H1 (cell line): ENCODE data around the gene TBC1D22A. TPM values are rescaled to one million over a fixed set of nuclear protein-coding genes. Genes with fewer than 3 reads are reported as not detected.

Source experiments
- CTCF ChIA-PET: fragments of 300-600 bp; sonication (Branson Sonifier 250); formaldehyde crosslinking; loops from one replicate; lab custom pipeline; 2021; ENCODE audit not compliant: partially characterized antibody; lab: Charles Lee
- POLR2A ChIA-PET: fragments of 300-600 bp; sonication (Branson Sonifier 250); formaldehyde crosslinking; loops from one replicate; lab custom pipeline; 2021; ENCODE audit warnings: inconsistent platforms; ENCODE audit not compliant: partially characterized antibody; lab: Charles Lee
- DNase-seq, 2 experiments: peaks; one replicate each; pipeline versions ENCODE4 v3.0.0 to v3.0.0-alpha.2; 2010 to 2022; ENCODE audit warnings: low spot score in 2 of 2, low read depth in 1 of 2, mixed read lengths in 1 of 2
- FAIRE-seq: peaks from 2 replicates; lab custom pipeline; 2011; peaks lifted over from hg19 to GRCh38; lab: Jason Lieb, UNC
- H2AFZ ChIP-seq: 2 replicates; pipeline ENCODE4 v1.8.1; 2012; ENCODE audit warnings: low read length, inconsistent platforms
- H2AK5ac ChIP-seq: 2 replicates; pipeline ENCODE4 v1.6.1; 2013; ENCODE audit warnings: low read depth, low read length
- H2BK120ac ChIP-seq: replicated peaks from 2 replicates; pipeline ENCODE3; 2013; ENCODE audit warnings: low read depth, low read length, inconsistent platforms
- H2BK12ac ChIP-seq: 2 replicates; pipeline ENCODE4 v1.6.1; 2013; ENCODE audit warnings: low read depth, low read length
- H2BK15ac ChIP-seq: 2 replicates; pipeline ENCODE4 v1.6.1; 2013; ENCODE audit warnings: low read length
- H2BK20ac ChIP-seq: 2 replicates; pipeline ENCODE4 v1.6.1; 2013; ENCODE audit warnings: low read length
- H2BK5ac ChIP-seq: 2 replicates; pipeline ENCODE4 v1.6.1; 2013; ENCODE audit warnings: low read depth, low read length
- H3K14ac ChIP-seq: 2 replicates; pipeline ENCODE4 v1.6.1; 2013; ENCODE audit warnings: inconsistent platforms; ENCODE audit not compliant: insufficient read length
- H3K18ac ChIP-seq: 2 replicates; pipeline ENCODE4 v1.6.1; 2013; ENCODE audit warnings: low read length; ENCODE audit errors: extremely low read depth
- H3K23ac ChIP-seq: 2 replicates; pipeline ENCODE4 v1.6.1; 2013; ENCODE audit warnings: inconsistent platforms; ENCODE audit not compliant: insufficient read length
- H3K23me2 ChIP-seq: 2 replicates; pipeline ENCODE4 v1.6.1; 2013; ENCODE audit warnings: low read depth, low read length
- H3K27ac ChIP-seq: 2 replicates; pipeline ENCODE4 v1.6.1; 2011; ENCODE audit warnings: low read depth, low read length, inconsistent platforms
- H3K27me3 ChIP-seq, 4 experiments: replicated peaks in 1 of 4; 1 replicate in 1 of 4; 2 replicates in 3 of 4; pipeline versions ENCODE4 v1.6.1 to v1.8.1; 2011 to 2013; ENCODE audit warnings: low read length in 3 of 4, mild to moderate bottlenecking in 3 of 4, inconsistent platforms in 2 of 4, mixed read lengths in 2 of 4, moderate library complexity in 1 of 4; ENCODE audit not compliant: control insufficient read depth in 3 of 4, insufficient read depth in 3 of 4; ENCODE audit errors: extremely low read depth in 1 of 4
- H3K36me3 ChIP-seq, 4 experiments: 2 replicates each; pipeline versions ENCODE4 v1.6.1 to v1.8.1; 2011 to 2013; ENCODE audit warnings: mild to moderate bottlenecking in 4 of 4, low read length in 3 of 4, moderate library complexity in 2 of 4, control low read depth in 1 of 4, inconsistent platforms in 1 of 4; ENCODE audit not compliant: insufficient read depth in 4 of 4, control insufficient read depth in 2 of 4
- H3K4ac ChIP-seq: replicated peaks from 2 replicates; pipeline ENCODE3; 2013; ENCODE audit warnings: low read length, low read depth, mixed read lengths, inconsistent platforms; ENCODE audit not compliant: insufficient read length
- H3K4me1 ChIP-seq, 4 experiments: replicated peaks in 1 of 4; 1 replicate in 1 of 4; 2 replicates in 3 of 4; pipeline versions ENCODE4 v1.6.1 to v1.8.1; 2011 to 2013; ENCODE audit warnings: low read length in 3 of 4, inconsistent platforms in 2 of 4, mixed read lengths in 1 of 4; ENCODE audit not compliant: insufficient read depth in 4 of 4, control insufficient read depth in 3 of 4
- H3K4me2 ChIP-seq, 2 experiments: 2 replicates each; pipeline versions ENCODE4 v1.6.1 to v1.8.1; 2011 to 2013; ENCODE audit warnings: low read depth in 2 of 2, low read length in 2 of 2, control low read depth in 1 of 2, inconsistent platforms in 1 of 2, mild to moderate bottlenecking in 1 of 2; ENCODE audit not compliant: insufficient read depth in 1 of 2
- H3K4me3 ChIP-seq, 4 experiments: fragments of 200-600, 300-600 bp in 1 of 4; sonication (generic), shearing (Covaris generic), sonication (Bioruptor Twin) in 1 of 4; 2 replicates each; pipeline versions ENCODE4 v1.5.1 to v1.8.1; 2011 to 2016; ENCODE audit warnings: low read length in 4 of 4, low read depth in 3 of 4, control low read depth in 2 of 4, inconsistent platforms in 2 of 4, mild to moderate bottlenecking in 2 of 4, mixed read lengths in 1 of 4, moderate library complexity in 1 of 4; ENCODE audit not compliant: insufficient read depth in 2 of 4; ENCODE audit errors: extremely low read depth in 1 of 4
- H3K56ac ChIP-seq: replicated peaks from 2 replicates; pipeline ENCODE3; 2013; ENCODE audit warnings: low read depth, mild to moderate bottlenecking, mixed read lengths, low read length, inconsistent platforms; ENCODE audit not compliant: insufficient read length
- H3K79me1 ChIP-seq: 2 replicates; pipeline ENCODE4 v1.6.1; 2013; ENCODE audit warnings: low read depth, low read length, control low read depth
- H3K79me2 ChIP-seq, 2 experiments: 2 replicates each; pipeline versions ENCODE4 v1.6.1 to v1.8.1; 2012 to 2013; ENCODE audit warnings: low read length in 2 of 2, mild to moderate bottlenecking in 2 of 2, inconsistent platforms in 1 of 2; ENCODE audit not compliant: insufficient read depth in 2 of 2, control insufficient read depth in 1 of 2
- H3K9ac ChIP-seq, 4 experiments: replicated peaks in 1 of 4; 1 replicate in 1 of 4; 2 replicates in 3 of 4; pipeline versions ENCODE4 v1.6.1 to v1.8.1; 2011 to 2013; ENCODE audit warnings: low read depth in 3 of 4, low read length in 3 of 4, control low read depth in 2 of 4, mild to moderate bottlenecking in 2 of 4, moderate library complexity in 2 of 4, inconsistent platforms in 1 of 4; ENCODE audit errors: extremely low read depth in 1 of 4
- H3K9me3 ChIP-seq, 2 experiments: 2 replicates each; pipeline versions ENCODE4 v1.6.1 to v1.8.1; 2012 to 2013; ENCODE audit warnings: mild to moderate bottlenecking in 2 of 2, moderate library complexity in 2 of 2, control low read depth in 1 of 2, inconsistent platforms in 1 of 2, low read depth in 1 of 2, low read length in 1 of 2, mixed read lengths in 1 of 2; ENCODE audit not compliant: insufficient read depth in 2 of 2
- H4K20me1 ChIP-seq, 2 experiments: replicated peaks in 1 of 2; 2 replicates each; pipeline versions ENCODE3 to v1.8.1; 2011 to 2013; ENCODE audit warnings: inconsistent platforms in 2 of 2, low read length in 2 of 2, mild to moderate bottlenecking in 1 of 2; ENCODE audit not compliant: insufficient read depth in 2 of 2, control insufficient read depth in 1 of 2
- H4K5ac ChIP-seq: 2 replicates; pipeline ENCODE4 v1.6.1; 2013; ENCODE audit warnings: low read length, low read depth, mixed read lengths, inconsistent platforms; ENCODE audit not compliant: insufficient read length
- H4K8ac ChIP-seq: 2 replicates; pipeline ENCODE4 v1.8.0; 2013; ENCODE audit warnings: mild to moderate bottlenecking, moderate library complexity, low read length, inconsistent platforms; ENCODE audit not compliant: insufficient read depth; ENCODE audit errors: extremely low read depth
- H4K91ac ChIP-seq: replicated peaks from 2 replicates; pipeline ENCODE3; 2013; ENCODE audit warnings: low read length, mixed read lengths, inconsistent platforms; ENCODE audit not compliant: insufficient read length
- BCL11A ChIP-seq, 2 experiments: IDR thresholded peaks; one replicate each; pipeline ENCODE4 v1.6.1; 2011; ENCODE audit warnings: low read depth in 2 of 2, low read length in 2 of 2, mild to moderate bottlenecking in 2 of 2
- EZH2 ChIP-seq: fragments of 200-600 bp; sonication (generic); IDR thresholded peaks from 2 replicates; pipeline ENCODE4 v1.7.1; 2012; ENCODE audit warnings: low read depth, mild to moderate bottlenecking, moderate library complexity, low read length, inconsistent platforms; ENCODE audit not compliant: severe bottlenecking
- FOSL1 ChIP-seq: IDR thresholded peaks from 2 replicates; pipeline ENCODE4 v1.6.1; 2011; ENCODE audit warnings: mild to moderate bottlenecking, low read depth, low read length, moderate library complexity; ENCODE audit not compliant: insufficient read depth
- HDAC6 ChIP-seq: IDR thresholded peaks from one replicate; pipeline ENCODE4 v1.7.1; 2012; ENCODE audit warnings: low read depth, mild to moderate bottlenecking, inconsistent platforms, low read length, moderate library complexity
- KDM1A ChIP-seq: fragments of 200-600, 300-600 bp; sonication (generic); IDR thresholded peaks from 2 replicates; pipeline ENCODE4 v1.7.1; 2016; ENCODE audit warnings: mild to moderate bottlenecking, low read length, borderline replicate concordance
- MAFK ChIP-seq: IDR thresholded peaks from 2 replicates; pipeline ENCODE4 v1.6.1; 2012; ENCODE audit warnings: low read depth, mild to moderate bottlenecking, improper control_type of control experiment, low read length
- NRF1 ChIP-seq: IDR thresholded peaks from 2 replicates; pipeline ENCODE4 v1.6.1; 2011; ENCODE audit warnings: mild to moderate bottlenecking, low read depth, low read length, improper control_type of control experiment
- POLR2AphosphoS5 ChIP-seq: IDR thresholded peaks from 2 replicates; pipeline ENCODE4 v1.6.1; 2011; ENCODE audit warnings: low read depth, low read length
- RAD21 ChIP-seq, 2 experiments: IDR thresholded peaks in 1 of 2; conservative IDR thresholded peaks in 1 of 2; 2 replicates each; pipeline ENCODE4 v1.6.1; 2011; ENCODE audit warnings: low read depth in 2 of 2, low read length in 2 of 2, improper control_type of control experiment in 1 of 2, inconsistent platforms in 1 of 2, mild to moderate bottlenecking in 1 of 2, moderate library complexity in 1 of 2
- RBBP5 ChIP-seq: IDR thresholded peaks from 2 replicates; pipeline ENCODE4 v1.7.1; 2012; ENCODE audit warnings: low read depth, mild to moderate bottlenecking, inconsistent platforms, low read length, moderate library complexity, borderline replicate concordance
- RFX5 ChIP-seq: IDR thresholded peaks from 2 replicates; pipeline ENCODE4 v1.6.1; 2011; ENCODE audit warnings: low read depth, low read length, improper control_type of control experiment, borderline replicate concordance
- SIX5 ChIP-seq: IDR thresholded peaks from 2 replicates; pipeline ENCODE4 v1.6.1; 2011; ENCODE audit warnings: mild to moderate bottlenecking, low read depth, low read length
- SRF ChIP-seq: IDR thresholded peaks from 2 replicates; pipeline ENCODE4 v1.6.1; 2011; ENCODE audit warnings: mild to moderate bottlenecking, low read depth, low read length, moderate library complexity
- TBP ChIP-seq: IDR thresholded peaks from 2 replicates; pipeline ENCODE4 v1.6.1; 2011; ENCODE audit warnings: low read depth, low read length, improper control_type of control experiment
- WGBS, 2 experiments: shearing (Covaris generic) in 1 of 2; methylation state at CpG; one replicate each; pipeline versions ENCODE4 v1.1.6 to v1.1.7; 2013 to 2015; ENCODE audit warnings: low lambda C conversion rate in 2 of 2, mixed read lengths in 2 of 2, inconsistent platforms in 1 of 2, low coverage in 1 of 2, missing lambda C conversion rate in 1 of 2; ENCODE audit not compliant: insufficient replicate concordance in 2 of 2, insufficient coverage in 1 of 2, insufficient read length in 1 of 2; ENCODE audit errors: extremely low coverage in 1 of 2, missing lambda C conversion rate in 1 of 2; 5-methylcytosine and 5-hydroxymethylcytosine counted together
- polyA plus RNA-seq, 7 experiments: library from polyadenylated mRNA; depleted of rRNA in 3 of 7; stranded (reverse) in 5 of 7; unstranded in 2 of 7; fragments of >200 nt in 5 of 7; fragments of 200-250 nt in 2 of 7; gene quantifications; 1 replicate in 5 of 7; 2 replicates in 1 of 7; 4 replicates in 1 of 7; pipeline versions ENCODE4 v1.2.1 to v1.2.3, GENCODE V29; 2011 to 2013; ENCODE audit warnings: missing spikeins in 2 of 7, mixed read lengths in 2 of 7
- total RNA-seq: library from RNA; stranded (reverse); fragmentation: NEBNext Ultra II Directional; extraction: Animal tissue kit (Norgen Biotek cat#: 25700); gene quantifications from 2 replicates; pipeline ENCODE4 v1.2.1, GENCODE V29; 2021

Gene TBC1D22A
- total and polyA plus RNA-seq, 2 of the 8 experiments (the other 6 are each of a cell fraction or from before 2014, with no cell fraction given), result 11.9 to 18.4 TPM

DNA sequence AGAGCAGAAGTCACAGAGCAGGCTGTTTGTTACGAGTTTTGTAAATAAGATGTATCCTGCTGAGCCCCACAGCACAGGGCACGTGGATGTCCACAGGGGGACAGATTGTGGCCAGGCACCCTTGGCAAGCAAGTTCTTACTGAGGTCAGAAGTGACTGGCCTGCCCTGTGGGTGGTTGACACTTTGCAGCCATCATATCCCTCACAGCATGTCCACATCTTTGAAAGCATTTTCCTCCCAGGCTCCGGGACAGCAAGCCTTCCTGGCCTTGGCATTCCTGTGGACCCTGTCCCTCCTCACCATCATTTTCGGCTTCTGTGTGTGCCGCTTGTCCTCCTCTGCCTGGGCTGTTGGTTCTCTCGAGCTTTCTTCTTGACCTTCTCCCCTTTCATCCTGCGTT, 189.5 kb downstream of the TBC1D22A start:
- Histone ChIP-seq H4K5ac (no peak overlapping the region), H3K27ac (no peak overlapping the region), H4K20me1 (peaks cover 0 to 2% of the 10 kb centered on the region in 2 experiments), H4K91ac (no peak overlapping the region), H3K79me2 (no peaks in the 10 kb centered on the region; a peak in 1 of 4 replicates), H2BK12ac (no peak overlapping the region), H3K23ac (no peak overlapping the region), H2BK20ac (no peak overlapping the region), H3K4me2 (no peak overlapping the region), H2BK5ac (no peak overlapping the region), H3K23me2 (no peaks in the 10 kb centered on the region), H3K9ac (no peak overlapping the region), H3K4ac (no peak overlapping the region), H4K8ac (no peak overlapping the region), H2BK15ac (no peak overlapping the region), H2AFZ (no peak overlapping the region), H3K9me3 (no peaks in the 10 kb centered on the region), H3K79me1 (peaks cover 5% of the 10 kb centered on the region; the same call in 1 of the 2 replicates), H3K14ac (no peak overlapping the region), H3K4me3 (no peak overlapping the region), H3K4me1 (peaks cover 0 to 5% (median 2%) of the 10 kb centered on the region in 4 experiments; a peak in 2 of 7 replicates), H3K36me3 (no peaks in the 10 kb centered on the region), H3K56ac (no peak overlapping the region), H2BK120ac (no peak overlapping the region), H2AK5ac (no peak overlapping the region), H3K27me3 (no peaks in the 10 kb centered on the region), H3K18ac (no peak overlapping the region)
- ChIA-PET POLR2A (no interaction called here), CTCF (interaction anchor here (0.7 to 1.5 kb wide), 4 partner anchors 12 to 125 kb away, joined by 3 to 4 read pairs (median 3); no protein-coding TSS in a partner anchor)
- FAIRE-seq, result no peak
- DNase-seq, result no peak
- 92% methylated on average over 7 of the region's 7 CpGs; no CpG with 5 or more reads in 1 of the 2 experiments for WGBS, 2 experiments
- TF ChIP-seq RBBP5 (no peak), BCL11A (IDR thresholded peaks at IDR 0.05; ENCODE audit: low read depth in 2 of 2, low read length in 2 of 2) (no peak), HDAC6 (no peak), MAFK (no peak), FOSL1 (no peak), SRF (no peak), EZH2 (no peak), RFX5 (no peak), TBP (no peak), POLR2AphosphoS5 (no peak), NRF1 (no peak), KDM1A (no peak), SIX5 (no peak), RAD21 (IDR thresholded peaks at IDR 0.05 in 1 of 2, conservative IDR thresholded peaks at IDR 0.05 in 1 of 2; ENCODE audit: low read depth in 2 of 2, low read length in 2 of 2) (no peak)
